Measurements from ENCODE around the gene PHOSPHO1. TPM values are rescaled to one million over a fixed set of nuclear protein-coding genes. Genes with fewer than 3 reads are reported as not detected.

Gene PHOSPHO1
- total RNA-seq, 4 donors from 2014 or later = 0.13 to 0.92 (median 0.39) TPM; not detected in 1

- no peaks in the 10 kb centered on the region for H3K36me3 ChIP-seq
- WGBS, 2 donors (ENCODE audit: low coverage in 1 of 2) = 86% methylated on average over 2 of the region's 2 CpGs; no CpG with 5 or more reads in 1 of the 2 donors
- peaks cover 40% of the 10 kb centered on the region for H3K27me3 ChIP-seq
- no peak overlapping the region for H3K4me3 ChIP-seq
- no peaks in the 10 kb centered on the region for H3K9me3 ChIP-seq
- no peak for ATAC-seq
- H3K4me1 ChIP-seq = peaks cover 0 to 48% (median 11%) of the 10 kb centered on the region in 3 donors
- H3K27ac ChIP-seq = peak overlapping the region in 1 of 4 donors; percentile 2
- TF ChIP-seq POLR2A (IDR thresholded peaks at IDR 0.05) (no peak), POLR2AphosphoS5 (IDR thresholded peaks at IDR 0.05) (no peak), EP300 (IDR thresholded peaks at IDR 0.05) (no peak)
Observed at GRCh38 chr17:49213847-49214246, 16.7 kb downstream of the PHOSPHO1 start.

- no peaks in the 10 kb centered on the region for H3K9me3 ChIP-seq
- ATAC-seq = no peak
- peak overlapping the region in 1 of 4 donors; percentile 2 for H3K27ac ChIP-seq
- TF ChIP-seq POLR2A (IDR thresholded peaks at IDR 0.05) (no peak), EP300 (IDR thresholded peaks at IDR 0.05) (no peak), POLR2AphosphoS5 (IDR thresholded peaks at IDR 0.05) (no peak), CTCF (IDR thresholded peaks at IDR 0.05) (no peak)
- H3K4me3 ChIP-seq = no peak overlapping the region
- H3K27me3 ChIP-seq = peaks cover 41% of the 10 kb centered on the region
- no peaks in the 10 kb centered on the region for H3K36me3 ChIP-seq
- 20 to 40% methylated on average over 1 of the region's 5 CpGs for WGBS, 2 donors (ENCODE audit: low coverage in 1 of 2)
- peaks cover 0 to 50% (median 11%) of the 10 kb centered on the region in 3 donors for H3K4me1 ChIP-seq
Observed at GRCh38 chr17:49213399-49213798, 17.2 kb downstream of the PHOSPHO1 start.

DNA sequence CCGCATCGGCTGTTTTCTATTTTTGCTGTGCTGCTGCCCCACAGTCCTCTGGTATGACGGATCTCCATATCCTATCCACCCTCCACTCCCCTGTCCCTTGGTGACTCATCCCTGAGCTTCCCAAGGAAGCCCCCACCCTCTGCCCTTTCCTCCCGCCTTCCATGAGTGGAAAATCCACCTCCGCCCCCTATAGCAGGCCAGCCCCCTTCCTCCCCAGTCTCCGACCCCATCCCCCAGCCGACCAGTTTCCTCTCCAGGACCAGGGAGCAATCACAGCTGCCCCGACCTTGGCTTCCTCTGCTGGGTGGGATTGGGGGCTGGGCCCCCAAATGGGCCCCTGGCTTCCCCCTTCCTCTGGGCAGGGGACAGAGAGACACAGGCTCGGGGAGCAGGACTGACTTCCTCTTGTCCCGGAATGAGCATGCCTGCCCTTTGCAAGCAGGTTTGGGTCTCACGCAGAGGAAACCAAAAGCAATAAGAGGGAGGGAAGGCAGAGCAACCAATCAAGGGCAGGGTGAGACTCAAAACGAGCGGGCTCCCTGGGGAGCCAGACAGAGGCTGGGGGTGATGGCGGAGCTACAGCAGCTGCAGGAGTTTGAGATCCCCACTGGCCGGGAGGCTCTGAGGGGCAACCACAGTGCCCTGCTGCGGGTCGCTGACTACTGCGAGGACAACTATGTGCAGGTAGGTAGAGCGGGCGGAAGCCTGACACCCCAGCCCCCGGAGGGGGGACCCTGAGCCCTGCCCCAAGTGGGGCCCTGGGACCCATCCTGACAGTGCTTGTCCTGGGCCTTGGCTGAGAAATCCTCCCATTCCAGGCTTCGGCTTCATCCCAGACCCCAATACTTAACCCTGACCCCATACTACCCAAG, 20.2 kb downstream of the PHOSPHO1 start, which contains the start of the genes ABI3 and GNGT2:
ABI3 (plus strand) TSS at position 550 of the 872 bp plus-strand sequence; CDS start at position 568, 18 bp downstream.
GNGT2 (minus strand) TSS at position 417 of the 872 bp plus-strand sequence. CDS start 3,152 bp downstream, outside the sequence.
- Histone ChIP-seq H3K36me3 (no peaks in the 10 kb centered on the region), H3K4me3 (peak within 1 kb of the TSS; percentile 4 to 48), H3K27me3 (peaks cover 40% of the 10 kb centered on the region), H3K4me1 (peaks cover 0 to 30% (median 4%) of the 10 kb centered on the region in 3 donors), H3K27ac (peak within 1 kb of the TSS in 3 of 4 donors; percentile 55 to 78 (median 64)), H3K9me3 (no peaks in the 10 kb centered on the region)
- WGBS, 2 donors (ENCODE audit: low coverage in 1 of 2) = 15 to 17% methylated on average over 3 to 8 of the region's 22 CpGs
- TF ChIP-seq EP300 (IDR thresholded peaks at IDR 0.05) = no peak
- no peak for TF ChIP-seq CTCF (IDR thresholded peaks at IDR 0.05)
- TF ChIP-seq POLR2A (IDR thresholded peaks at IDR 0.05) = no peak
- TF ChIP-seq POLR2AphosphoS5 (IDR thresholded peaks at IDR 0.05) = no peak
- ATAC-seq = peak; percentile 67

GRCh38 chr17:49209061-49209571, 21.5 kb downstream of the PHOSPHO1 start:
- no peaks in the 10 kb centered on the region for H3K36me3 ChIP-seq
- no peak overlapping the region for H3K27ac ChIP-seq
- no peak overlapping the region for H3K4me3 ChIP-seq
- H3K9me3 ChIP-seq = no peaks in the 10 kb centered on the region
- peaks cover 40% of the 10 kb centered on the region for H3K27me3 ChIP-seq
- 83 to 85% methylated on average over 8 to 10 of the region's 10 CpGs for WGBS, 2 donors (ENCODE audit: low coverage in 1 of 2)
- peaks cover 0 to 17% (median 4%) of the 10 kb centered on the region in 3 donors for H3K4me1 ChIP-seq
- no peak for ATAC-seq
- TF ChIP-seq EP300 (IDR thresholded peaks at IDR 0.05) (no peak), POLR2A (IDR thresholded peaks at IDR 0.05) (no peak), POLR2AphosphoS5 (IDR thresholded peaks at IDR 0.05) (no peak), CTCF (IDR thresholded peaks at IDR 0.05) (no peak)

DNA sequence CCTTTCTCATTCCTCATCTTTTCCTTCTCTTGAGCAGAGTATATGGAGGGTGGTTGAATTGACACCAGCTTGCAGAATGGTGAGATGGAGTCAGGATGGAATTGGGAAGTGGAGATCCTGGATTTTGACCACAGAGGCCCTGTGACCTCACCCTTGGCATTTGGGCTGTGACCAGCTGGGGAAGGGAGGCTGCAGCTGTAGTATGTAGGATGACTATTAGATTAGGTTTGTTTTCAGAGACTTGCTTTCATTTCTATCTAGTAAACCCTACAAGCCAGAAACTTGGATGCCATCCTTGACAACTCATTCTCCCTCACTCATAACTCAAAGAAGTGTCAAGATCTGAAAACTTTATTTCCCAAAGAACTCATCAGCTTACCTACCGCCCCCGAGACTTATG, 26.1 kb downstream of the PHOSPHO1 start:
- Histone ChIP-seq H3K36me3 (no peaks in the 10 kb centered on the region), H3K4me1 (peaks cover 0 to 9% (median under 1%) of the 10 kb centered on the region in 3 donors), H3K9me3 (no peaks in the 10 kb centered on the region), H3K27ac (no peak overlapping the region), H3K4me3 (no peak overlapping the region), H3K27me3 (peaks cover 25% of the 10 kb centered on the region)
- TF ChIP-seq POLR2A (IDR thresholded peaks at IDR 0.05) (no peak), POLR2AphosphoS5 (IDR thresholded peaks at IDR 0.05) (no peak)
- ATAC-seq = no peak
- whole genome bisulfite sequencing, 2 donors (ENCODE audit: low coverage in 1 of 2) = 81% methylated on average over 2 of the region's 2 CpGs; no CpG with 5 or more reads in 1 of the 2 donors

Measured in gastroesophageal sphincter (tissue), 4 donors.